ENCODE data around the gene SPRR3. TPM values are rescaled to one million over a fixed set of nuclear protein-coding genes. Genes with fewer than 3 reads are reported as not detected.

The SPRR3 gene, protein sequence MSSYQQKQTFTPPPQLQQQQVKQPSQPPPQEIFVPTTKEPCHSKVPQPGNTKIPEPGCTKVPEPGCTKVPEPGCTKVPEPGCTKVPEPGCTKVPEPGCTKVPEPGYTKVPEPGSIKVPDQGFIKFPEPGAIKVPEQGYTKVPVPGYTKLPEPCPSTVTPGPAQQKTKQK
- total RNA-seq, result 10.0 TPM
- polyA plus RNA-seq, result 0.65 TPM

GRCh38 chr1:153001382-153001781 is at the start of gene SPRR3:
Gene SPRR3, plus strand, starts transcription at chr1:153001749. Its CDS starts 1,272 bp downstream, at chr1:153003021.
- Histone ChIP-seq H3K36me3 (ENCODE audit: insufficient read depth) (no peaks in the 10 kb centered on the region), H3K27ac (ENCODE audit: low read depth) (no peak within 1 kb of the TSS), H3K4me1 (ENCODE audit: insufficient read depth) (no peaks in the 10 kb centered on the region), H3K4me3 (ENCODE audit: low read depth, low read length) (no peak within 1 kb of the TSS)
- WGBS, result 62% methylated on average over 2 of the region's 2 CpGs
- no peak for DNase-seq (ENCODE audit: extremely low spot score)

DNA sequence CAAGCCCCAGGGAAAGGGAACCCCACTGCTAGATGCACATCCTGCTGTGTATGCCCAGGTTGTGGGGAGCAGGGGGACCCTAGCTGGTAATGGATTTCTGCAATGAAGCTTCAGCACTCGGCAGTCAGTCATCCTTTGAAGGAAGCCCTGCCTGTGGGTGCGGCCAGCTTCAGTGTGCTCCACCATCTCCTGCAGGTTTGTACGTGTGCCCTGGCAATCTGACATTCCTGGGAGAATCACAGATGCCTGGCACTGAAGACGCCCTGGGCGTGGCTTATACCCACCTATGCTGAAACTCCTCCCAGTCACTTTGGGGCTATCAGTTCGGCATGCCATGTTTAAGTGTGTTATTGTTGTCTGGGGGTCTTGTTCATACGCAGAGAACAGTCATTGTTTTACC is 47.8 kb upstream of the SPRR3 start:
- DNase-seq (ENCODE audit: extremely low spot score), result no peak
- H3K4me1 ChIP-seq (ENCODE audit: insufficient read depth), result no peaks in the 10 kb centered on the region
- H3K4me3 ChIP-seq (ENCODE audit: low read depth, low read length), result no peak overlapping the region
- H3K36me3 ChIP-seq (ENCODE audit: insufficient read depth), result no peaks in the 10 kb centered on the region
- H3K27ac ChIP-seq (ENCODE audit: low read depth), result no peak overlapping the region
- WGBS, result 71% methylated on average over 7 of the region's 7 CpGs

GRCh38 chr1:152954436-152954835 is 47.1 kb upstream of the SPRR3 start:
- Histone ChIP-seq H3K4me1 (ENCODE audit: insufficient read depth) (no peaks in the 10 kb centered on the region), H3K27ac (ENCODE audit: low read depth) (no peak overlapping the region), H3K36me3 (ENCODE audit: insufficient read depth) (no peaks in the 10 kb centered on the region), H3K4me3 (ENCODE audit: low read depth, low read length) (no peak overlapping the region)
- no peak for DNase-seq (ENCODE audit: extremely low spot score)
- WGBS, result 77% methylated on average over 6 of the region's 6 CpGs

DNA sequence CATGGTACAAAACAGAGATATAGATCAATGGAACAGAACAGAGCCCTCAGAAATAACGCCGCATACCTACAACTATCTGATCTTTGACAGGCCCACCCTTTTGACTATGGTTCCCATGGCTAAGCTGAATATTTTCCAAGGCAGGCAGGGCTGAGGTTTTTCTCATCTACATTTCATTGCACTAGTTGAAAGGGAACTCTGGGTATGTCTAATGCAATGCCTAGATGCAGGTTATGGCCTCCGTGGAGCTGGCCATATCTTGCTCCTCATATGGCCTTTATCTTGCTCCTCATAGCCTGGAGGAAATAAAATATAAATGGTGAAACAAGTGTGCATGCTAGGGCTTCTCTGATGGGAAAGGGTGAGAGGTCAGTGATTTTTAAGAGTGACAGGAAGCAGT is 44.0 kb upstream of the SPRR3 start:
- DNase-seq (ENCODE audit: extremely low spot score), result no peak
- Histone ChIP-seq H3K36me3 (ENCODE audit: insufficient read depth) (no peaks in the 10 kb centered on the region), H3K4me1 (ENCODE audit: insufficient read depth) (no peaks in the 10 kb centered on the region), H3K4me3 (ENCODE audit: low read depth, low read length) (no peak overlapping the region), H3K27ac (ENCODE audit: low read depth) (no peak overlapping the region)
- 87% methylated on average over 3 of the region's 3 CpGs for WGBS

- Histone ChIP-seq H3K36me3 (ENCODE audit: insufficient read depth) (no peaks in the 10 kb centered on the region), H3K4me1 (ENCODE audit: insufficient read depth) (no peaks in the 10 kb centered on the region), H3K4me3 (ENCODE audit: low read depth, low read length) (no peak overlapping the region), H3K27ac (ENCODE audit: low read depth) (no peak overlapping the region)
- DNase-seq (ENCODE audit: extremely low spot score), result no peak
- 82% methylated on average over 3 of the region's 3 CpGs for whole genome bisulfite sequencing
Measured at GRCh38 chr1:152959273-152959672, 42.3 kb upstream of the SPRR3 start.

GRCh38 chr1:152959801-152960451 is 41.6 kb upstream of the SPRR3 start:
- no peaks in the 10 kb centered on the region for H3K4me1 ChIP-seq (ENCODE audit: insufficient read depth)
- no peak overlapping the region for H3K4me3 ChIP-seq (ENCODE audit: low read depth, low read length)
- 90% methylated on average over 10 of the region's 10 CpGs for WGBS

DNA sequence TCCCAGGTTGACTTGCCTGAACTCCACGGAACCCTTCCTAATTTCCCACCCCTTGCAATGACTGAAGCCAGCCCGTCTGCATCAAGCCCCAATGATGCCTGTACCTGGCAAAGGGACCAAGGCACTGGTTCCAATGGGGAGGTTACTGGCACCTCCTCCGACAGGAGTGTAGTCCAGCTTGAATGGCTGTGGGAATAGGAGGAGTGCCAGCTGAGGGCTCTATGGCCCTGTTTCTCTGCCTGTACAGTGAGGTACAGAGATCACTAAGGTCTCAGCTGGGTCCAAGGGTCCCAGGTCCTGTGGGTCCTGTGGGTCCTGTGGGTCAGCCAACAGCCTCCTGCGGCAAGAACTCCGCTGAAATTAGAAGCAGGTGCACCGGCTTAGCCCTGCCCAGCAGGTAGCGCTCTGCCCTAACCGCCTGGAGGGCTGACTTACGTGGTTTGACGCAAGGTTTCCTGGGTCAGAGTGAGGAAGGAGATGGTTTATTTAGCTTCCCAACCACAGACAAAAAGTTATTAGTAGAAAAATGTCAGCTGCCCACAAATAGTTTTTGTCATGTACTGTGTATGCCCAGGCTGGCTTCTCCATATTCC is 41.0 kb upstream of the SPRR3 start:
- Histone ChIP-seq H3K27ac (ENCODE audit: low read depth) (no peak overlapping the region), H3K36me3 (ENCODE audit: insufficient read depth) (no peaks in the 10 kb centered on the region), H3K4me1 (ENCODE audit: insufficient read depth) (no peaks in the 10 kb centered on the region), H3K4me3 (ENCODE audit: low read depth, low read length) (no peak overlapping the region)
- 65% methylated on average over 10 of the region's 10 CpGs for WGBS
- DNase-seq (ENCODE audit: extremely low spot score), result no peak

More at GRCh38 chr1:152959801-152960451, 41.6 kb upstream of the SPRR3 start:
- DNase-seq (ENCODE audit: extremely low spot score), result no peak
- Histone ChIP-seq H3K27ac (ENCODE audit: low read depth) (no peak overlapping the region), H3K36me3 (ENCODE audit: insufficient read depth) (no peaks in the 10 kb centered on the region)

GRCh38 chr1:152961226-152961891 is 40.2 kb upstream of the SPRR3 start:
- no peak overlapping the region for H3K4me3 ChIP-seq (ENCODE audit: low read depth, low read length)
- no peaks in the 10 kb centered on the region for H3K36me3 ChIP-seq (ENCODE audit: insufficient read depth)
- 67% methylated on average over 7 of the region's 7 CpGs for WGBS
- no peak overlapping the region for H3K27ac ChIP-seq (ENCODE audit: low read depth)
- H3K4me1 ChIP-seq (ENCODE audit: insufficient read depth), result no peaks in the 10 kb centered on the region
- DNase-seq (ENCODE audit: extremely low spot score), result no peak

DNA sequence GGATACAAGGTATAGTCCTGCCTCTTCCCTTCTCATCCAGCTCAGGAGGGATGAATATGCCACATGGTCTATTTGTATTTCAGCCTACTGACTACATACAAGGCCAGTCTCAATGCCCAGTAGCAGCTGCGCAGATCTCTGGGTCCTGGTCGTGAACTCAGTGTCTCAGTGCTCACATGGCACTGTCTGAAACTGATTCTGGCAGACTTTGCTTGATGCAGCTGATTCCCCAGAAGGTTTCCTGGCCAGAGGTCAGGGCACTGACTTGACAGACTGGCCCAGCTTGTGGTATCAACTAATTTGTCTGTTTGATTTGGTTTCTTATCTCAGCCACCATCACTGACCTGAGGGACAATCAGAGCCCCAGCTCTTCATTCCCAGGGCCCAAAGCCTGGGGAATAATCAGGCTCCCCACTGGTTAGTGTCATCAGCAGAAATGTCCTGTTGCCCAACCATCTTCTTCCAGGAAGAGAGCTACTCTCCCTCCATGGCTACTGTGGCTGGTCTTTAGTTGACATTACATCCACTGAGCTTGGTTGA is 38.6 kb upstream of the SPRR3 start:
- Histone ChIP-seq H3K4me1 (ENCODE audit: insufficient read depth) (no peaks in the 10 kb centered on the region), H3K36me3 (ENCODE audit: insufficient read depth) (no peaks in the 10 kb centered on the region), H3K4me3 (ENCODE audit: low read depth, low read length) (no peak overlapping the region), H3K27ac (ENCODE audit: low read depth) (no peak overlapping the region)
- WGBS, result 75% methylated on average over 2 of the region's 2 CpGs
- no peak for DNase-seq (ENCODE audit: extremely low spot score)

DNA sequence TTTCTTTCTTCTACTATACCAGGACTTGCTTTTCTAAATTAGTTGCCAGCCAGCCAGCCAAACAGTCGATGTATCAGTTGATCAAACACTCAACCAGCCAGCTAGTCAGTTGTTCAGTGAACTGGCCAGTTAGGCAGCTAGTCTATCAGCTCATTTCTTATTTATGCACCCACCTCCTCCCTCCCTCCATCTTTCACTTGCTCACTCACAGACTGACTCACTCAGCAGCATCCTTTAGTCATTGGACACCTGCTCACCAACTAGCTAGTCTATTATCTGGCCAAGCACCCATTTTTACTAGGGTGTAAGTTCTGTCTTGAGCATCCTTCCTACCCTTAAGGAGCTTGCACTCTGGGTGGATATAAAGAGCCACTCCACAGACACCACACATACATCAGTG is 37.0 kb upstream of the SPRR3 start:
- no peak overlapping the region for H3K27ac ChIP-seq (ENCODE audit: low read depth)
- H3K36me3 ChIP-seq (ENCODE audit: insufficient read depth), result no peaks in the 10 kb centered on the region
- no peak overlapping the region for H3K4me3 ChIP-seq (ENCODE audit: low read depth, low read length)
- WGBS, result 69% methylated on average over 1 of the region's 1 CpG
- no peak for DNase-seq (ENCODE audit: extremely low spot score)
- H3K4me1 ChIP-seq (ENCODE audit: insufficient read depth), result no peaks in the 10 kb centered on the region

DNA sequence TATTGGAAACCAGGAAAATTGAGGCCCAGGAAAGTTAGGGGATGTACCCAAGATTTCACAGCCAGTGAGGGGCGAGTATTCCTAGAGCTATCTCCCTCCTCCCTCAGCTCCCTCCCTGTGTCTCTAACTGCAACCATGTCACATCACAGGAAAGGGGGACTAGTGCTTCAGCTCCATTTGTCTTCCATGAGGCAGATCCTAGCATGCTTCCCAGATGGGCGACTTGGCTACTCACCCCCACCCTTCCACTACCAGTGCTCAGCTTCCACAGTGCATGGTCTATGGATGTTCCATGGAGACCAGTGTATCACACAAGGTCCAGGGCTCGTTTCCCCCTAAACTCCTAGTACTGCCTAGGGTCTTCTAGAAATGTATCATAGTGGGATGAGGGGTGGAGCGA is 35.7 kb upstream of the SPRR3 start:
- Histone ChIP-seq H3K4me3 (ENCODE audit: low read depth, low read length) (no peak overlapping the region), H3K36me3 (ENCODE audit: insufficient read depth) (no peaks in the 10 kb centered on the region), H3K4me1 (ENCODE audit: insufficient read depth) (no peaks in the 10 kb centered on the region), H3K27ac (ENCODE audit: low read depth) (no peak overlapping the region)
- WGBS, result 82% methylated on average over 4 of the region's 4 CpGs
- DNase-seq (ENCODE audit: extremely low spot score), result no peak

- Histone ChIP-seq H3K4me3 (ENCODE audit: low read depth, low read length) (no peak overlapping the region), H3K4me1 (ENCODE audit: insufficient read depth) (no peaks in the 10 kb centered on the region), H3K36me3 (ENCODE audit: insufficient read depth) (no peaks in the 10 kb centered on the region), H3K27ac (ENCODE audit: low read depth) (no peak overlapping the region)
- DNase-seq (ENCODE audit: extremely low spot score), result no peak
- 53% methylated on average over 7 of the region's 7 CpGs for WGBS
Measured at GRCh38 chr1:152967201-152967600, 34.3 kb upstream of the SPRR3 start.

DNA sequence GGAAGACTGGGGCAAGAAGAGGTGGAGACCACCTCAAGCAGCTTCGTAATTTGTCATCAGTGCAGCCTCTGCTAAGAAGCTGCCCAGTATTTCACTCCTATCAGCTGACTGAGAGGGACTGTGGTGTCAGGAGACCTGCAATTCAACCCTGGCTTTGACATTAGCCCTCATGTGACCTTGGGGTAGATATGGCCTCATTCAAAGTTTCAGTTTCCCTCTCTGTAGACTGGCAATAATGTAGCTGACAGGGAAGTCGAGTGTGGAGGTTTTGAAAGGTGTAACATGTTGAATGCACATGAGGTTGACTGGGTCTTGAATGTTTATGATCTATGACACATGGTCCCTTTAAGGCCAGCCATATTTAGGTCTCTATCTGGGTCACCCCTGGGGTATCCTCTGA is 33.3 kb upstream of the SPRR3 start:
- 57% methylated on average over 2 of the region's 2 CpGs for whole genome bisulfite sequencing
- DNase-seq (ENCODE audit: extremely low spot score), result no peak
- no peaks in the 10 kb centered on the region for H3K4me1 ChIP-seq (ENCODE audit: insufficient read depth)
- no peak overlapping the region for H3K4me3 ChIP-seq (ENCODE audit: low read depth, low read length)
- no peak overlapping the region for H3K27ac ChIP-seq (ENCODE audit: low read depth)
- no peaks in the 10 kb centered on the region for H3K36me3 ChIP-seq (ENCODE audit: insufficient read depth)

DNA sequence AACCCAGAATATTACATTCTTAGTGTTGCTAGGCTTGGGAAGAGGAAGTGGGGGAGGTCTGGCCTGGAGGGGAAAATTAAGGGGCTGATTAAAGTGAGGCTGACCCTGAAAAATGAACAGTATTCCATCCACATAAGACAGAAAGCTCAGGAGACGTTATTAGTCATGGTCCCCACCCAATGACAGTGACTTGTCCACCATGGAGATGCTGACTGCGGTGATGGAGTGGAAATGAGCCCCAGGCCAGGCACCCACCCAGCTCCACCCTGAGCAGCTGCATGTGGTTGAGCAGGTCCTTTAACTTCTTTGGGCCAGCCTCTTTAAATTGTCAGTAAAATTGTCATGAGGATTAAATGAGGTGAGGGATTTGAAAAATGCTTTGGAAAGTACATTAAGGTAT is 32.5 kb upstream of the SPRR3 start:
- DNase-seq (ENCODE audit: extremely low spot score), result no peak
- 80% methylated on average over 2 of the region's 2 CpGs for WGBS
- Histone ChIP-seq H3K4me3 (ENCODE audit: low read depth, low read length) (no peak overlapping the region), H3K4me1 (ENCODE audit: insufficient read depth) (no peaks in the 10 kb centered on the region), H3K27ac (ENCODE audit: low read depth) (no peak overlapping the region), H3K36me3 (ENCODE audit: insufficient read depth) (no peaks in the 10 kb centered on the region)

Measured in urinary bladder (tissue), 4 donors.